Myocyte (in vitro differentiated cells): ENCODE results near the gene TMEM164. TPM values are rescaled to one million over a fixed set of nuclear protein-coding genes. Genes with fewer than 3 reads are reported as not detected.
"Not testable (repeated sequence)": the region's sequence is repeated elsewhere in the genome, so short reads cannot be mapped to it uniquely, and the experiment has no call there.

ENCODE experiments used
- DNase-seq: peaks from one replicate; pipeline ENCODE4 v3.0.0-alpha.2; 2012; ENCODE audit warnings: low read depth
- total RNA-seq: library from RNA; depleted of rRNA; stranded (reverse); fragments of >200 nt; gene quantifications from 2 replicates; pipeline ENCODE4 v1.2.3, GENCODE V29; 2014

TMEM164 gene
- total RNA-seq, 1 donor from 2014 or later = 21.6 TPM

DNA sequence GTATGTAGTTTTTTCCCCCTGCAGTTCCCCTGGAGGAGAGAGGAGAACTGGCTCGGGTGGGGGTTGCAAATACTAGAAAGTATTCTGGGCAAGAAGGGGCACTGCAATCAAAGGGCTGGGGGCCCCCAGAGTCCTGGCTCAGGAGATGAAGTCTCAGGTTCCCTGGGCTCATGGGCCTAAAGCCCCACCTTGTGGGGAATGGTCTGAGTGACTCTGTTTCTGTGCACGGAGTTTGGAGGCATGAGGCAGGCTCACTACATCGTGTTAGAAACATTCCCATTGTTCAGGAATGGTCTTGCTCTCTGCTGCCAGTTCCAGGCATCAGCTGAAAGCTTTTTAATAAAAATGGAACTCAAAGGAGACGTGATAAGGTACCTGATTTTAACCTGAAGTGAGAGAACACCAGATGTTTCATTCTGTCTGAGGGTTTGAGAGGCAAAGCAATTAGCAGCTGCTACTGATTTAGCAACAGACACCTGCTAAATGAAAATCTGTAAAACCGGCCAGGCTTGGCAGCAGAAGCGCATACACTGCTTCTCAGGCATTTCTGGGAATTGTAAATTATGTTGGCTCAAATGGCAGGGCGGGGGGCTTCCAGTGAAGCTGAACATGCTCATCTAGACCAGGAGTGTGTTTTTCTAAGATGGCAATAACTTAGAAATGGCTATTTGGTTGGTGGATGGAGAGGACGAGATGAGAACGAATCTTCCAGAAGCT, 122.7 kb downstream of the TMEM164 start:
- no peak for DNase-seq

DNA sequence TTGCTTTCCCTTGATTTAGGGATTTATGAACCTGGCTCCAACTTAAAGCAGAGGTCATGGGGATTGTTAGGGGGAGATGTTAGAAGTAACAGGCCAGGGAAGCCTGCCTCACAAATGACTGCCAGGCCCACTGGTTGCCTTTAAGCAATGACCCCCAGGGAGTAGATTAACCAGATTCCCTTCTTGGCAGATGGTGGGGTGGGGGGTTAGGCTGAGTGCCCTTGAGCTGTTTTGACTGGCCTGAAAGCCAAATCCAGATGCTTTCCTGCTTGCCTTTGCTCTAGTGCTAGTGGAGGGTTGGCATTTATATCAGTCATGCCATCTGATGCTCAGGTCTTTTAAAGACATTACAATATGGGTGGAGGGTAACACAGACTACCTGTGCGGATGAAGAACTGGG, 128.1 kb downstream of the TMEM164 start:
- DNase-seq = no peak

DNA sequence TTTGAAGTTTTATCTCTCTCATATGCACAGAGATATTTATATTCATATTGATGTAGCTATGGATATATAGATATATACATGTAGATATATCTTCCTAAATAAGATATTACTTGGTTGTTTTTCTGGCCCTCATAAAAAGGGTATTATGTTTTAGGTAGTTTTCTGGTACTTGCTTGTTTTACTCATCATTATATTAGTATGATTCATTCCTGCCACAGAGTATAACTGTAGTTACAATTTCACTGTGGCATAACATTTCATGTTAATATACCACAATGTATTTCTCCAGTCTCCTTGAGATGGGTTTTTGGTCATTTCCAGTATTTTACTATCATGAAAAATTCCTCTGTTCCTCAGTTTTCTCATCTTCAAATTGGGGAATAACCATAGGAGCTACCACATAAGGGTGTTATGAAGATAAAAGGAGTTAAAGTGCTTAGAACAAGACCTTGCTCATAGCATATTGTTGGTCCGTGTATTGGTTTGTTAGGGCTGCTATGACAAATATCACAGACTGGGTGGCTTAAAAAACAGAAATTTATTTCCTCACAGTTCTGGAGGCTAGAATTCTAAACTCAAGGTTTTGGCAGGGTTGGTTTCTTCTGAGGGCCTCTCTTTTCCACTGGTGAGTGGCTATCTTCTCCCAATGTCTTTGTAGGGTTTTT, 129.7 kb downstream of the TMEM164 start:
- no peak for DNase-seq

DNA sequence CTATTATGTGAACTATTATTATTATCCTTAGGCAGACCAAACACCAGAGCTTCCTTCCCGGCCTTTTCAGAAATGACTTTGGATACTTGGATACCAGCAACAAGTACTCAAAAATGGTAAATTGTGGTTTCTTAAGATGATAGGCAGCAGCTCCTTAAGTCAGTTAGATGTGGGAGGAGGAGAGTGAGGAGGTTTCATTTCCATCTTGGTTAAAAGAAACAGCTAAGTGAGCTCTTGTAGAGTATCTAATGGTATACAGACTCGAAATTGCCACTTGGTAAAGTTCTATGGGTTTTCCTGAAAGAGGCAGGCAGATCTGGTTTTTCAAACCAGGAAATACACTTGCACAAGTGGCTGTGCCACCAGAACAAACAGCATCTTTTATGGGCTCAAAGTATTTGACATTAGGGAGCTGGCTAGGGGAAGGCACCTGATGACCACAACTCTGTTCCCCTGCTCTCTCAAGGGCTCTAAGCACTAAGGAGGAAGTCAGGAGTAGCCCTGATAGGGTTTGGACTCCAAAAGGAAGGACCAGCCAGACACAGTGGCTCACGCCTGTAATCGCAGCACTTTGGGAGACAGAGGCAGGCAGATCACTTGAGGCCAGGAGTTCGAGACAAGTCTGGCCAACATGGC, 130.9 kb downstream of the TMEM164 start:
- DNase-seq = no peak

DNA sequence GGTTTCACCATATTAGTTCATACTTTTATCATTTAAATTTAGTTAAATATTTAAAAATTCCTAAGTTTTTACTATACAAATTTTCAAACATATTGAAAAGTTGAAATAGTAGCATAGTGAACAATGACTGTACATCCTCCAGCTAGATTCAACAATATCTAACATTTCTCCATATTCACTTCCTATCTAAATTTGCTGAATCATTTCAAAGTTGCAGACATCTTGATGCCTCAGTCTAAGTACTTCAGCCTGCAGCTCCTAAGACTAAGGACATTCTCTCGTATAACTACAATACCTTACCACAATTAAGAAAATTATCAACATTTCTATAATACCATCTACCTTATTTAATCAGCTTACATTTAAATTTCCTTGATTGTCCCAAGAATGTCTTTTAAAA, 132.7 kb downstream of the TMEM164 start:
- no peak for DNase-seq

DNA sequence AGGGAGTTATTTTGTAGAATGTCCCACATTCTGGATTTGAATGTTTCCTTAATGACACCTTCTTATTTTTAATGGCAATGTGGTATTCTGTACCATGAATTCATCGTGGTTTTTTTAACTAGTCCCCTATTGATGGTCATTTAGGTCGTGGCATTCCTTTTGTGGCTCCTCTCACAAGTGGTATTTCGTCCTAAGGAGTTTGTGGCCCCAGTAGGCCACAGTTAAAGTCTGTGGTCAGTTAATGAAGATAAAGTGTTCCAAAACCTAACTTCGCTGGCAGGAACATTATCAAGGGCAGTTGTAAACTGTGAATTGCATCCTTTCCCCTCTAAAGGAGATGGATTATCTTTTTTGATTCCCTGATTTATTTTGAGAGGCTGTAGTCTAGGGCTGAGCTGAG, 133.2 kb downstream of the TMEM164 start:
- peak; percentile 38 for DNase-seq

DNA sequence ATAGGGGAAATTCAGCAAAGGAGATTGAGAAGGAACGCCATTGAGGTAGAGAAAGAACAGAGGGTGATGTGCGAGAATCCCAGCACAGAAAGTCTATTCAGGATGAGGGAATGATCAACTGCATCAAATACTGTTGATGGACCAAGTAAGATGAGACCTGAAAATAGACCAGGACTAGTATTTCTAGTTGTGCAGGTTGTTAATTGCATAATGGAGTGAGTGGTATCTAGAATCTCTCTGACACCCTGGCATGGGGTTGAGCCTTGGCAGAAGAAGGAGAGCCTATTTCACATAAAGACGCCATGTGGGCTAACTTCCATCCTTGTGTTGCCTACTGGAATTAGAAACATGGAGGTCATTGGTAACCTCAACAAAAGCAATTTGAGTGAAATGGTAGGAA, 135.6 kb downstream of the TMEM164 start:
- no peak for DNase-seq

DNA sequence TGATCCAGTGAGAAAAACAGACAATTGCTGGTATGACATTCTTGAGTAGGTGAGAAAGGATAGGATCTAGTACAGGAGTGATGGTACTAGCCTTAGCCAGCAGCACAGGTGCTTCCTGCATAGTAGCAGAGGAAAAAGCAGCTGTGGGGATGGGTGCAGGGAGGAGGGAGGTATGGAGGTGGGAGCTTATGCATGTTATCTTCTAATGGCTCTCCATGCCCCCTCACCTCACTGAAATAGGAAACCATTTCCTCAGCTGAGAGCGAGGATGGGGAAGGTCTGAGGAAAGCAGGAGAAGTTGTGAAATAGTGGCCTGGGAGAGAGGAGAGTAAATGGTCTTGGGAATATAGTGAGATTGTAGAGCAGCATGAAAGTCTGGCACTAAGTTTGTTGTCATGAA, 136.3 kb downstream of the TMEM164 start:
- DNase-seq = no peak

DNA sequence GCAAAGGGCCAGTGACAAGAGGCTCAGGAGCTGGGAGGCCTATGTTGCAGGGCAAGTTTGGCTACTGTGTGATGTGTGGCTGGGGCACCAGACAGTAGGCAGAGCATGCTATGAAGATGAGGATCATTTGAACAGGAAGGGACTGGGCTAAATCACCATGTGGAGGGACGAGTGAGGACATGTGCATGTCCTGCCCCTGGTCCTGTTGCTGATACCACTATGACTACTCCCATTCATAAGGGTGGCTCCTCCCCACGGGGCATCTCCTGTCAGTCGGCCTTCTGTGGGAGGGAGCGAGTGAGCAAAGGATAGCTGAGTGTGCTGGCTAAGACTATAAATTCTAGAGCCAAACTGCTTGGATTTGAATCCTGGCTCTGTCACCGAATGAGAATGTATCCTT, 139.2 kb downstream of the TMEM164 start:
- DNase-seq = no peak

DNA sequence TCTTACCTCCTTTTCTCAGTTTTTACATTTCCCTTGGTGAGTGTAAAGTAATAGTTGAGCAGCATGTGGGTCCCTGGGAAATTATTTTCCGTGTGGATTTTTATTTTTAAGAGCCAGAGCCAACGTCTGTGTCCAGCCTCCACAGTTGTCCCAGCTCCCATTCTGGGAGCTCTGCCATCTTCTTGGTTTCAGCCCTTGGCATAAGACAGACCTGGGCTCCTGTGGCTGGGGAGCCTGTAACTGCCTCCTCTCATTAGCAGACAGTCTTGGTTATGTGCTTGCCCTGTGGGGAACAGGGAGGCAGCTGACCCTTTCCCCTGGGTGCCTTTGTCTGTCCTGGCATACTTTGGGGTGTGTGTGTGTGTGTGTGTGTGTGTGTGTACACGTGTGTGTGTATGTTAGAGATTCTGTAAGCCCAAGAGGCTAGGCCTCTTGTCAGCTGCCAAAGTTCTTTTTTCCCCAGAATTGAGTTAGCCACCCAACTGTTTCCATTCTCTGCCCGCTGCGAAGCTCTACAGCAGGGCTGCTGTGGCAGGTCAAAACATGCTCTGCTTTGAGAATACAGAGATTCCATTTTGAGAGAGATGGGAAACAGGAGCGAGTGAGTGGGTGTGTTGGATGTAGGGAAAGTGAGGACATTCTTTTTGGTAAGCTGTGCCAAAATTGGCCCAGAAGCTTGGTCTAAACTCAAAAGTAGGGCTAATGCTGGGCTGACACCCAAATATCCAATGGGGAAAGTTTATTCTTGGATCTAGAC, 140.7 kb downstream of the TMEM164 start:
- peak; percentile 73 for DNase-seq

DNA sequence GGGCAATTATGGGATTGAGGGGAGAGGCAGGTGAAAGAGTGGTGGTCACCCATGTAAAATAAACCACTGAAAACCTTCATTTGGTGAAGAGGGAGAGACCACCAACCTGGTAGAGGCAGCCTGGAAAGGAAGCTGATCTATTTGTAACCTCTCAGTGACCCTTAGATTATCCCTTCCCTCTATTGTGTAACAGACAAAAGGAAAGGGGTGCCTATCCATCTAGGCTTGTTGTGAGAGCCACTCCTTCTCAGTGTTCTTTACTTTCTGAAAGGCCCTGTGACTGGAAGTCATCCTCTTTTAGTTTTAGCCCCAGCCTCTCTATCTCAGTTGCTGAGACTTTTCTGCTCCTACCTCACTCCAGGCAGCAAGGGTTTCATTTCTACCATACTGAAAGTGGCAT, 142.4 kb downstream of the TMEM164 start:
- DNase-seq = no peak

DNA sequence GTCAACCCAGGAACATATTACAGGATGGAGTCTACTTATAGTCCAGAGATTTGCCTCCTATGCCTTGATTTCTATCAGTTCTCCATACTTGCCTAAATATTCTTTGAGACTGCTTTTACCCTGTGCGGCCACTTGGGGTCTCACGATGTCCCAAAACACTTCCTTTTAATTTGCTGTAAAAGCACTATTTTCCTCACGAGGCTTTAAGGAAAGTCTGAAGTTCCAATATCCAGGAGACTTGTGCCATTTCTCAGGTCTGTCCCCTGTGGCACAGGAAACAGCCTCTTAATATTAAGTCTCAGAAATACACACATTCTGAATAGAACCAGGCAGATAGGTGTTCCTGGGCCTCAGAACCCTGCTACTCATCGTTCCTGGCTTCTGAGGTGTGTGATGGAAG, 142.9 kb downstream of the TMEM164 start:
- no peak for DNase-seq

DNA sequence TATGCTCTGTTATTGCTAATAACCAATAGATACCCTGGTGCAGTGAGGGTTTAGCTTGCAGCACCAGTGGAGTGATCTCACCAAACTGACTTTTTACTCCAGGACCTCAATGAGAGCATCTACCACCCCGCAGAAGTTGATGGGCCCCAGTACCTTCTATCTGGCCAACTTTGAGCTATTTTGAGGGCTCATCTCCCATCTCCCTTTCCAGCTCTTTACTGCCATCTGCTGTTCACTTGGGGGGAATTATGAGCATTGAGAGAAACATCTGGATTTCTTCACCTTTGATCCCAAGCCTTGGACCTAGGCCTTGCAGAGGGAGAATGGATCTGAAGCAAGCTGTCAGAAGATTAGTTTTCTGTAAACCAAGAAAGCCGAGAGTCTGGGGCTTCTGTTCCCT, 143.6 kb downstream of the TMEM164 start:
- peak; percentile 67 for DNase-seq

DNA sequence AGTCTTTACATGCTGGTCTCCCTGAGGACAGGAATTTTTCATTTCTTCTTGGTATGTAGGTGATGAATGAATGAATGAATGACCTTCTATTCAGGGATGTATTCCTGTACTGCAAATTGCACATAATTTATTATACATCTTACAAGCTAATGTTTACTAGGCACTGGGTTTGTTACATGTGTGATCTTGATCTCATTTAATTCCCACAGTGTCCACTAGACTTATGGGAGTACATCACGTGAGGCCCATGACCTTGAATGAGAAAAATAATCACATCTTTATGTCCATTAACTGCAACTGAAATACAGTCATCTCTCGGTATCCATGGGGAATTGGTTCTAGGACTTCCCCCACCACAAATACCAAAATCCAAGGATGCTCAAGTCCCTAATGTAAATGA, 150.3 kb downstream of the TMEM164 start:
- DNase-seq = no peak

DNA sequence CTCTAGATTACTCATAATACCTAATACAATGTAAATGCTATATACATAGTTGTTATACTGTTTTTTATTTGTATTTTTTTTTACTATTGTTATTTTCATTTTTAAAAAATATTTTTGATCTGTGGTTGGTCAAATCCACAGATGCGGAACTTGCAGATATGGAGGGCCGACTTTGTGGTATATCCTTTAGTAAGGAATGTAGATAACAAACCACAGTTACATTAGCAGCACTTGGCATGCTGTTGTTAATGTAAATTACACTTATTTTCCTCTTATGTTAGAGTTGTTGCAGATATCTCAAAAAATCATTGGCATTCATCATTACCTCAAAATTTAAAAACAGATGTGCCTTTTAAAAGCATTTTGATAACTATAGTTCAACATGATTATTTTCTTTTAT, 151.0 kb downstream of the TMEM164 start:
- DNase-seq = no peak

DNA sequence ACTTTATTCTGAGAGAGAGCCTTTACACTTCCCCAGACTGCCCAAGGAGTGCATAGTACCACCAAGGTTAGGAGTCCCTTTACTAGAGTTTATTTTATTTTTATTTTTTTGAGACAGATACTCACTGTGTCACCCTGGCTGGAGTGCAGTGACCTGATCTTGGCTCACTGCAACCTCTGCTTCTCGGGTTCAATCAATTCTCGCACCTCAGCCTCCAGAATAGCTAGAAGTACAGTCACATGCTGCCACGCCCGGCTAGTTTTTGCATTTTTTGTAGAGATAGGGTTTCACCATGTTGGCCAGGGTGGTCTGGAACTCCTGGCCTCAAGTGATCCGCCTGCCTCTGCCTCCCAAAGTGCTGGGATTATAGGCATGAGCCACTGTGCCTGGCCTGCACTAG, 151.4 kb downstream of the TMEM164 start:
- DNase-seq = not testable (repeated sequence)

DNA sequence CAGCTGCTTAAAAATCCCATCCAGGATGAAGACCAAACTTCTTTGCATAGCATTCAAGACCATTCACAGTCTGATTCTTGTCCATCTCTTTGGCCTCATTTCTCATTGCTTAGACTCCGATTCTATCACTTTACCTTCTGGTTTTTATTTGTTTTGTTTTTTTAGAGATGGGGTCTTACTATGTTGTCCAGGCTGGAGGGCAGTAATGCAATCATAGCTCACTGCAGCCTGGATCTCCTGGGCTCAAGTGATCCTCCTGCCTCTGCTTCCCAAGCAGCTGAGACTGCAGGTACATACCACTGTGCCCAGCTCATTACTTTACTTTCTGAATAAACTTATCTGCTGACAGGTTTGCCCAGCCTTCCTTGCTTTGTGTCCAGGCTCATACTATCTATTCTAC, 152.8 kb downstream of the TMEM164 start:
- no peak for DNase-seq

DNA sequence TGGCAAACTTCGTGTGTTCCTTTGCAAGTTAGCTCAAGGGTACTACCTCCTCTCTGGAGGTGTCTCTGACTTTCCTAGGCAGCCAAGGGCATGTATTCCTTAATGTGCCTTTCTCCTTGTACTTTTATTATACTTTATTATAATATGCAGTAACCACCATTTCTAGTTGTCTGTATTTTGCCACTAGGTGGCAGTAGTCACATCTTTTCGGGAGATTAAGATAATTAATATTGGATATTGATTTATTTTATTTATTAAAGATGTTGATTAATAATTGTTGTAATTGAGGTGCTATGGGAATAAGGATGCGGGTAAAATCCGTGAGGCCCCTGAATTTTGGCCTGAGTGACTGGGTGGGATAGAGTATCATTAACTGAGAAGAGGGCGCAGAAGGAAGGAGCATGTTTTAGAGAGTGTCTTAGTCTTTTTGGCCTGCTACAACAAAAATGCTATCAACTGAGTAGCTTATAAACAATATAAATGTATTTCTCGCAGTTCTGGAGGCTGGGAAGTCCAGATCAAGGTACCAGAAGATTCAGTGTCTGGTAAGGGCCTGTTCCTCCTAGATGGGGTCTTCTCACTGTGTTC, 153.3 kb downstream of the TMEM164 start:
- DNase-seq = no peak

DNA sequence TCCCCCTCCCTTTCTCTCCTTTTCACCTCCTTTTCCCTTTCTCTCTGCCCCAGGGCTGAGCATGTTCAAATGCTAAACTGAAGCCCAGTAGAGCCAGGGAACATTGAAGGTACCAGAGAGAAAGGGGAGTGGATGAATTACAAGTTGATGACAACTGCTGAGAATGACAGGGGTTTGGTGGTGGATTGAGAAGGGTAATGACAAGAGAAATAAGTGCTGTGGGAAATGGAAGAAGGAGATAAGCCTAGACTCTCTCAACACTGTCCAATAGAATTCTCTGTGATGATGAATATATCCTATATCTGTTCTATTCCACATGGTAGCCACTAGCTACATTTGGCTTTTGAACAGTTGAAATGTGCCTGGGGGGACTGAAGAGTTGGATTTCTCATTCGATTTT, 154.5 kb downstream of the TMEM164 start:
- DNase-seq = no peak

DNA sequence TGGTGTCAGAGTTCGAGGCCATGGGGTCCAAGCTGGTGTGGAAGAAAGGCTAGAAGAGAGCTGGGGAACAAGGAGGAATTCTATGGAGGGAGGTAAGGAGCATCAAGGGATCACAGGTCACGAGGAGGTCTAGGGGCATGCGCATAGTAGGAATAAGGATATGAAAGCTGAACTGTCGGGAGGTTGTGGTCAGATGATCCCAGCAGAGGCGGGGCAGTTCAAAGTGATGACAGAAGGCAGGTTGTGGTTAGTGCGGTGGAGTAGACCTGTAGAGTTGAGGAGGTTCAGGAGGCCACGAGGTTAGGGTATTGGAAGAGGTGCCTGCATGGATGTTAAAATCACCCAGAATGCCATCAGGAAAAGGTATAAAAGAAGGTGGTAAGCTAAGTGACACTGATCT, 156.3 kb downstream of the TMEM164 start:
- no peak for DNase-seq

DNA sequence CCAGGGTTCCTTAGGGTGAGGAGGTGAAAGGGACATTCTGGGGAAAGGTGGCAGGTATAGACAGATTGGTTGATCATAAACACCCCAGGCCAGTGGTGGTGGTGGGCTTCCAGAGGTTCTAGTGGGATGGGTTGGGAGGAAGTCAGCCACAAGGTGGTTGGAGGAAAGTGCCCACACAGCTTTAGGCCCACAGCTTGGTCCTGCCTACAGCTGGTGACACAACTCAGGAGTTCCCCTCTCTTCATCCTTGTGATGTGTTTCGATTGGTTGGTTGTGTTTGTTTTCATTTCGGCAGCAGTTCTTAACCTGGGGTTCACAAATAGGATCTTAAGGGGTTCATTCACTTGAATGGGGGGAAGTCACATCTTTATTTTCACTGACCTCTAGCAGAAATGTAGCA, 157.0 kb downstream of the TMEM164 start:
- DNase-seq = no peak

DNA sequence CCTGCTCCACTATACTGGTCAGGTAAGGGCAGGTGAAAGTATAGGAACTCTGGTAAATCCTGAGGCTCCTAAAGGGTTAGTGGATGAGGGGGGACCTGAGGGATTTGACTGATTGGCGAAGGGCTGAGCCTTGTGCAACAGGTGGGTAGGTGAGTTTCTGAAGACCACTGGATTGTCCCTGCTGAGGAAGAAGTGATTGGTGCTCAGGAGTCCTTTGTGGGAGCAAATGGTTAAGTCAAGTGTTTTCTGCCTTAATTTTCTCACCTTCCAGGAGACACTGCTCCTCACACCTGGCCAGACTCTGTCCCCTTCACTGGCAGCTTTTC, 158.4 kb downstream of the TMEM164 start:
- no peak for DNase-seq
